SH-SY5Y (cell line): ENCODE data around the gene FEN1.

ENCODE experiments used
- GATA2 ChIP-seq: IDR thresholded peaks from 2 replicates; pipeline ENCODE4 v1.6.1; 2011; ENCODE audit warnings: mild to moderate bottlenecking, low read depth, low read length
- GATA3 ChIP-seq: IDR thresholded peaks from 2 replicates; pipeline ENCODE4 v1.6.1; 2011; ENCODE audit warnings: low read depth, mild to moderate bottlenecking, low read length, moderate library complexity

DNA sequence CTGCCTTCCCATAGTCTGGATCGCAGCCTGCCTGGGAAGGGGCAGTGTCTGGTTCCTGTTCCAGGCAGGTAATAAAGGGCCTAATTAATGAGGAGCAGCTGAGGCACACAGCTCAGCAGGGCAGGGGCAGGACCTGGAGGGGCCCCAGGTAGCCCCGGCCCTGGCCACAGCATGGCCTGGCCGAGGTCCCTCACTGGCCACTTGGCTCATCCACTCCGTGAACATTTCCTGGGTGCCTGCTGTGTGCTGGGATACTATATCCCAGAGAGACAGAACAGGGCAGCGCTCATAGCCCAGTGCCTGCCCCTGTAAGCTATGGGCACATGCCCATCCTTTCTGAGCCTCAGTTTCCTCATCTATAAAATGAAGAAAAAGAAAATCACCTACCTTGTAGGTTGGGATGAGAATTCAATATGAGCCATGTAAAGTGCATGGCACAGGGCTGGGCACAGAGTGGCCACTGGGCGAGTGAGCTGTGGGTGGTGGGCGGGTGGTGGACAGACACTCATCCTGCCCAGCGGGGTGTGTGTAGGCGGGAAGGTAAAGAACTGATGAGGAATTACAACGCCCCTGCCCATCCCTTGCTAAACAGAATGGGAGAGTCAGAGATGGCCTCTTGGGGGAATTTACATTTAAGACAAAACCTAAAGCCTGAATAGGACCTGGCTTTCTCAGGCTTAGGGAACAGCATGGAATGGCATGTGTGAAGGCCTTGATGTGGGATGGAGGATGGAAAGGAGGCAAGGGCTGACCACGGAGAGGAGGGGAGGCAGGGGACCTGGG is 31.1 kb upstream of the FEN1 start:
- TF ChIP-seq GATA3 (no peak), GATA2 (no peak)
